H1 (cell line): ENCODE measurements around the gene FOXL2NB. TPM values are rescaled to one million over a fixed set of nuclear protein-coding genes. Genes with fewer than 3 reads are reported as not detected.

Experiments used
- CTCF ChIA-PET: fragments of 300-600 bp; sonication (Branson Sonifier 250); formaldehyde crosslinking; loops from one replicate; lab custom pipeline; 2021; ENCODE audit not compliant: partially characterized antibody; lab: Charles Lee
- POLR2A ChIA-PET: fragments of 300-600 bp; sonication (Branson Sonifier 250); formaldehyde crosslinking; loops from one replicate; lab custom pipeline; 2021; ENCODE audit warnings: inconsistent platforms; ENCODE audit not compliant: partially characterized antibody; lab: Charles Lee
- DNase-seq, 2 experiments: peaks; one replicate each; pipeline versions ENCODE4 v3.0.0 to v3.0.0-alpha.2; 2010 to 2022; ENCODE audit warnings: low spot score in 2 of 2, low read depth in 1 of 2, mixed read lengths in 1 of 2
- FAIRE-seq: peaks from 2 replicates; lab custom pipeline; 2011; peaks lifted over from hg19 to GRCh38; lab: Jason Lieb, UNC
- H2AFZ ChIP-seq: 2 replicates; pipeline ENCODE4 v1.8.1; 2012; ENCODE audit warnings: low read length, inconsistent platforms
- H2AK5ac ChIP-seq: 2 replicates; pipeline ENCODE4 v1.6.1; 2013; ENCODE audit warnings: low read depth, low read length
- H2BK120ac ChIP-seq: replicated peaks from 2 replicates; pipeline ENCODE3; 2013; ENCODE audit warnings: low read depth, low read length, inconsistent platforms
- H2BK12ac ChIP-seq: 2 replicates; pipeline ENCODE4 v1.6.1; 2013; ENCODE audit warnings: low read depth, low read length
- H2BK15ac ChIP-seq: 2 replicates; pipeline ENCODE4 v1.6.1; 2013; ENCODE audit warnings: low read length
- H2BK20ac ChIP-seq: 2 replicates; pipeline ENCODE4 v1.6.1; 2013; ENCODE audit warnings: low read length
- H2BK5ac ChIP-seq: 2 replicates; pipeline ENCODE4 v1.6.1; 2013; ENCODE audit warnings: low read depth, low read length
- H3K14ac ChIP-seq: 2 replicates; pipeline ENCODE4 v1.6.1; 2013; ENCODE audit warnings: inconsistent platforms; ENCODE audit not compliant: insufficient read length
- H3K18ac ChIP-seq: 2 replicates; pipeline ENCODE4 v1.6.1; 2013; ENCODE audit warnings: low read length; ENCODE audit errors: extremely low read depth
- H3K23ac ChIP-seq: 2 replicates; pipeline ENCODE4 v1.6.1; 2013; ENCODE audit warnings: inconsistent platforms; ENCODE audit not compliant: insufficient read length
- H3K23me2 ChIP-seq: 2 replicates; pipeline ENCODE4 v1.6.1; 2013; ENCODE audit warnings: low read depth, low read length
- H3K27ac ChIP-seq: 2 replicates; pipeline ENCODE4 v1.6.1; 2011; ENCODE audit warnings: low read depth, low read length, inconsistent platforms
- H3K27me3 ChIP-seq, 4 experiments: replicated peaks in 1 of 4; 1 replicate in 1 of 4; 2 replicates in 3 of 4; pipeline versions ENCODE4 v1.6.1 to v1.8.1; 2011 to 2013; ENCODE audit warnings: low read length in 3 of 4, mild to moderate bottlenecking in 3 of 4, inconsistent platforms in 2 of 4, mixed read lengths in 2 of 4, moderate library complexity in 1 of 4; ENCODE audit not compliant: control insufficient read depth in 3 of 4, insufficient read depth in 3 of 4; ENCODE audit errors: extremely low read depth in 1 of 4
- H3K36me3 ChIP-seq, 4 experiments: 2 replicates each; pipeline versions ENCODE4 v1.6.1 to v1.8.1; 2011 to 2013; ENCODE audit warnings: mild to moderate bottlenecking in 4 of 4, low read length in 3 of 4, moderate library complexity in 2 of 4, control low read depth in 1 of 4, inconsistent platforms in 1 of 4; ENCODE audit not compliant: insufficient read depth in 4 of 4, control insufficient read depth in 2 of 4
- H3K4ac ChIP-seq: replicated peaks from 2 replicates; pipeline ENCODE3; 2013; ENCODE audit warnings: low read length, low read depth, mixed read lengths, inconsistent platforms; ENCODE audit not compliant: insufficient read length
- H3K4me1 ChIP-seq, 4 experiments: replicated peaks in 1 of 4; 1 replicate in 1 of 4; 2 replicates in 3 of 4; pipeline versions ENCODE4 v1.6.1 to v1.8.1; 2011 to 2013; ENCODE audit warnings: low read length in 3 of 4, inconsistent platforms in 2 of 4, mixed read lengths in 1 of 4; ENCODE audit not compliant: insufficient read depth in 4 of 4, control insufficient read depth in 3 of 4
- H3K4me2 ChIP-seq, 2 experiments: 2 replicates each; pipeline versions ENCODE4 v1.6.1 to v1.8.1; 2011 to 2013; ENCODE audit warnings: low read depth in 2 of 2, low read length in 2 of 2, control low read depth in 1 of 2, inconsistent platforms in 1 of 2, mild to moderate bottlenecking in 1 of 2; ENCODE audit not compliant: insufficient read depth in 1 of 2
- H3K4me3 ChIP-seq, 4 experiments: fragments of 200-600, 300-600 bp in 1 of 4; sonication (generic), shearing (Covaris generic), sonication (Bioruptor Twin) in 1 of 4; 2 replicates each; pipeline versions ENCODE4 v1.5.1 to v1.8.1; 2011 to 2016; ENCODE audit warnings: low read length in 4 of 4, low read depth in 3 of 4, control low read depth in 2 of 4, inconsistent platforms in 2 of 4, mild to moderate bottlenecking in 2 of 4, mixed read lengths in 1 of 4, moderate library complexity in 1 of 4; ENCODE audit not compliant: insufficient read depth in 2 of 4; ENCODE audit errors: extremely low read depth in 1 of 4
- H3K56ac ChIP-seq: replicated peaks from 2 replicates; pipeline ENCODE3; 2013; ENCODE audit warnings: low read depth, mild to moderate bottlenecking, mixed read lengths, low read length, inconsistent platforms; ENCODE audit not compliant: insufficient read length
- H3K79me1 ChIP-seq: 2 replicates; pipeline ENCODE4 v1.6.1; 2013; ENCODE audit warnings: low read depth, low read length, control low read depth
- H3K79me2 ChIP-seq, 2 experiments: 2 replicates each; pipeline versions ENCODE4 v1.6.1 to v1.8.1; 2012 to 2013; ENCODE audit warnings: low read length in 2 of 2, mild to moderate bottlenecking in 2 of 2, inconsistent platforms in 1 of 2; ENCODE audit not compliant: insufficient read depth in 2 of 2, control insufficient read depth in 1 of 2
- H3K9ac ChIP-seq, 4 experiments: replicated peaks in 1 of 4; 1 replicate in 1 of 4; 2 replicates in 3 of 4; pipeline versions ENCODE4 v1.6.1 to v1.8.1; 2011 to 2013; ENCODE audit warnings: low read depth in 3 of 4, low read length in 3 of 4, control low read depth in 2 of 4, mild to moderate bottlenecking in 2 of 4, moderate library complexity in 2 of 4, inconsistent platforms in 1 of 4; ENCODE audit errors: extremely low read depth in 1 of 4
- H3K9me3 ChIP-seq, 2 experiments: 2 replicates each; pipeline versions ENCODE4 v1.6.1 to v1.8.1; 2012 to 2013; ENCODE audit warnings: mild to moderate bottlenecking in 2 of 2, moderate library complexity in 2 of 2, control low read depth in 1 of 2, inconsistent platforms in 1 of 2, low read depth in 1 of 2, low read length in 1 of 2, mixed read lengths in 1 of 2; ENCODE audit not compliant: insufficient read depth in 2 of 2
- H4K20me1 ChIP-seq, 2 experiments: replicated peaks in 1 of 2; 2 replicates each; pipeline versions ENCODE3 to v1.8.1; 2011 to 2013; ENCODE audit warnings: inconsistent platforms in 2 of 2, low read length in 2 of 2, mild to moderate bottlenecking in 1 of 2; ENCODE audit not compliant: insufficient read depth in 2 of 2, control insufficient read depth in 1 of 2
- H4K5ac ChIP-seq: 2 replicates; pipeline ENCODE4 v1.6.1; 2013; ENCODE audit warnings: low read length, low read depth, mixed read lengths, inconsistent platforms; ENCODE audit not compliant: insufficient read length
- H4K8ac ChIP-seq: 2 replicates; pipeline ENCODE4 v1.8.0; 2013; ENCODE audit warnings: mild to moderate bottlenecking, moderate library complexity, low read length, inconsistent platforms; ENCODE audit not compliant: insufficient read depth; ENCODE audit errors: extremely low read depth
- H4K91ac ChIP-seq: replicated peaks from 2 replicates; pipeline ENCODE3; 2013; ENCODE audit warnings: low read length, mixed read lengths, inconsistent platforms; ENCODE audit not compliant: insufficient read length
- BACH1 ChIP-seq: IDR thresholded peaks from 2 replicates; pipeline ENCODE4 v1.6.1; 2012; ENCODE audit warnings: low read length, improper control_type of control experiment
- BRCA1 ChIP-seq: IDR thresholded peaks from 2 replicates; pipeline ENCODE4 v1.6.1; 2012; ENCODE audit warnings: low read depth, low read length, improper control_type of control experiment
- HDAC6 ChIP-seq: IDR thresholded peaks from one replicate; pipeline ENCODE4 v1.7.1; 2012; ENCODE audit warnings: low read depth, mild to moderate bottlenecking, inconsistent platforms, low read length, moderate library complexity
- POU5F1 ChIP-seq: IDR thresholded peaks from 2 replicates; pipeline ENCODE4 v1.6.1; 2011; ENCODE audit warnings: low read depth, mild to moderate bottlenecking, low read length, moderate library complexity
- RBBP5 ChIP-seq: IDR thresholded peaks from 2 replicates; pipeline ENCODE4 v1.7.1; 2012; ENCODE audit warnings: low read depth, mild to moderate bottlenecking, inconsistent platforms, low read length, moderate library complexity, borderline replicate concordance
- RFX5 ChIP-seq: IDR thresholded peaks from 2 replicates; pipeline ENCODE4 v1.6.1; 2011; ENCODE audit warnings: low read depth, low read length, improper control_type of control experiment, borderline replicate concordance
- RXRA ChIP-seq: IDR thresholded peaks from 2 replicates; pipeline ENCODE4 v1.6.1; 2011; ENCODE audit warnings: low read depth, mild to moderate bottlenecking, low read length, moderate library complexity; ENCODE audit not compliant: insufficient read depth
- SAP30 ChIP-seq: fragments of 300-600 bp; sonication (generic); IDR thresholded peaks from 2 replicates; pipeline ENCODE4 v1.7.1; 2012; ENCODE audit warnings: low read length, moderate library complexity, mild to moderate bottlenecking, inconsistent platforms; ENCODE audit not compliant: insufficient read depth, insufficient replicate concordance
- SIN3A ChIP-seq, 2 experiments: IDR thresholded peaks in 1 of 2; conservative IDR thresholded peaks in 1 of 2; 2 replicates each; pipeline ENCODE4 v1.6.1; 2011 to 2012; ENCODE audit warnings: low read length in 2 of 2, improper control_type of control experiment in 1 of 2, low read depth in 1 of 2, mild to moderate bottlenecking in 1 of 2
- SP4 ChIP-seq: IDR thresholded peaks from 2 replicates; pipeline ENCODE4 v1.6.1; 2012; ENCODE audit warnings: low read length, inconsistent platforms
- USF2 ChIP-seq: IDR thresholded peaks from 2 replicates; pipeline ENCODE4 v1.6.1; 2011; ENCODE audit warnings: low read length, improper control_type of control experiment
- WGBS, 2 experiments: shearing (Covaris generic) in 1 of 2; methylation state at CpG; one replicate each; pipeline versions ENCODE4 v1.1.6 to v1.1.7; 2013 to 2015; ENCODE audit warnings: low lambda C conversion rate in 2 of 2, mixed read lengths in 2 of 2, inconsistent platforms in 1 of 2, low coverage in 1 of 2, missing lambda C conversion rate in 1 of 2; ENCODE audit not compliant: insufficient replicate concordance in 2 of 2, insufficient coverage in 1 of 2, insufficient read length in 1 of 2; ENCODE audit errors: extremely low coverage in 1 of 2, missing lambda C conversion rate in 1 of 2; 5-methylcytosine and 5-hydroxymethylcytosine counted together
- polyA plus RNA-seq, 7 experiments: library from polyadenylated mRNA; depleted of rRNA in 3 of 7; stranded (reverse) in 5 of 7; unstranded in 2 of 7; fragments of >200 nt in 5 of 7; fragments of 200-250 nt in 2 of 7; gene quantifications; 1 replicate in 5 of 7; 2 replicates in 1 of 7; 4 replicates in 1 of 7; pipeline versions ENCODE4 v1.2.1 to v1.2.3, GENCODE V29; 2011 to 2013; ENCODE audit warnings: missing spikeins in 2 of 7, mixed read lengths in 2 of 7
- total RNA-seq: library from RNA; stranded (reverse); fragmentation: NEBNext Ultra II Directional; extraction: Animal tissue kit (Norgen Biotek cat#: 25700); gene quantifications from 2 replicates; pipeline ENCODE4 v1.2.1, GENCODE V29; 2021
- TF ChIP-seq, protein P1 (sequence below): IDR thresholded peaks from 2 replicates; pipeline ENCODE4 v1.6.1; 2012; ENCODE audit warnings: inconsistent platforms

The FOXL2NB gene
- total and polyA plus RNA-seq, 2 of the 8 experiments (the other 6 are each of a cell fraction or from before 2014, with no cell fraction given): 5.4 to 7.3 TPM

GRCh38 chr3:138985932-138986331 is 38.9 kb downstream of the FOXL2NB start:
- no peak overlapping the region for H3K56ac ChIP-seq
- FAIRE-seq (no peak), DNase-seq (no peak)
- no peaks in the 10 kb centered on the region for H3K79me2 ChIP-seq
- H3K18ac ChIP-seq: no peak overlapping the region
- POLR2A ChIA-PET: no interaction called here
- H2BK12ac ChIP-seq: no peak overlapping the region
- H3K23ac ChIP-seq: no peak overlapping the region
- H2BK20ac ChIP-seq: no peak overlapping the region
- no peak overlapping the region for H2AK5ac ChIP-seq
- H3K4me2 ChIP-seq: no peak overlapping the region
- no peak overlapping the region for H2AFZ ChIP-seq
- no peak overlapping the region for H4K5ac ChIP-seq
- CTCF ChIA-PET: interaction anchor here (1.1 kb wide), 1 partner anchor 11 kb away, joined by 3 read pairs; no protein-coding TSS in a partner anchor
- H3K4me1 ChIP-seq: no peaks in the 10 kb centered on the region
- no peak overlapping the region for H4K8ac ChIP-seq
- H2BK5ac ChIP-seq: no peak overlapping the region
- H4K20me1 ChIP-seq: no peaks in the 10 kb centered on the region
- H3K79me1 ChIP-seq: no peaks in the 10 kb centered on the region
- no peak overlapping the region for H3K9ac ChIP-seq
- H3K9me3 ChIP-seq: no peaks in the 10 kb centered on the region
- no peak overlapping the region for H4K91ac ChIP-seq
- H3K23me2 ChIP-seq: no peaks in the 10 kb centered on the region
- H3K4me3 ChIP-seq: no peak overlapping the region
- H2BK120ac ChIP-seq: no peak overlapping the region
- 75% methylated on average over 4 of the region's 4 CpGs; no CpG with 5 or more reads in 1 of the 2 experiments for WGBS, 2 experiments
- H3K27me3 ChIP-seq: no peaks in the 10 kb centered on the region
- no peak overlapping the region for H2BK15ac ChIP-seq
- H3K27ac ChIP-seq: no peak overlapping the region
- H3K36me3 ChIP-seq: no peaks in the 10 kb centered on the region
- H3K4ac ChIP-seq: no peak overlapping the region
- no peak overlapping the region for H3K14ac ChIP-seq
- TF ChIP-seq, protein P1, sequence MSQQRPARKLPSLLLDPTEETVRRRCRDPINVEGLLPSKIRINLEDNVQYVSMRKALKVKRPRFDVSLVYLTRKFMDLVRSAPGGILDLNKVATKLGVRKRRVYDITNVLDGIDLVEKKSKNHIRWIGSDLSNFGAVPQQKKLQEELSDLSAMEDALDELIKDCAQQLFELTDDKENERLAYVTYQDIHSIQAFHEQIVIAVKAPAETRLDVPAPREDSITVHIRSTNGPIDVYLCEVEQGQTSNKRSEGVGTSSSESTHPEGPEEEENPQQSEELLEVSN: no peak
- TF ChIP-seq BACH1: no peak
- TF ChIP-seq SIN3A (conservative IDR thresholded peaks at IDR 0.05 in 1 of 2, IDR thresholded peaks at IDR 0.05 in 1 of 2; ENCODE audit: low read depth in 1 of 2, low read length in 2 of 2): no peak
- TF ChIP-seq BRCA1: no peak
- no peak for TF ChIP-seq RXRA
- TF ChIP-seq HDAC6: no peak
- TF ChIP-seq RFX5: no peak
- no peak for TF ChIP-seq USF2
- TF ChIP-seq SP4: no peak
- TF ChIP-seq SAP30: no peak
- no peak for TF ChIP-seq RBBP5
- TF ChIP-seq POU5F1: no peak
